Fibroblast of lung (primary cell): ENCODE results near the gene GSC2.

Source experiments
- CTCF ChIP-seq, 2 donors: IDR thresholded peaks in 1 of 2; conservative IDR thresholded peaks in 1 of 2; 1 replicate in 1 of 2; 2 replicates in 1 of 2; pipeline ENCODE4 v1.5.1; 2011 to 2012; ENCODE audit warnings: low read length in 2 of 2, control low read depth in 1 of 2, inconsistent platforms in 1 of 2, low read depth in 1 of 2, mild to moderate bottlenecking in 1 of 2
- EZH2 ChIP-seq: IDR thresholded peaks from 2 replicates; pipeline ENCODE4 v1.5.1; 2012; ENCODE audit warnings: low read length, control low read depth, mild to moderate bottlenecking; ENCODE audit errors: missing control alignments

DNA sequence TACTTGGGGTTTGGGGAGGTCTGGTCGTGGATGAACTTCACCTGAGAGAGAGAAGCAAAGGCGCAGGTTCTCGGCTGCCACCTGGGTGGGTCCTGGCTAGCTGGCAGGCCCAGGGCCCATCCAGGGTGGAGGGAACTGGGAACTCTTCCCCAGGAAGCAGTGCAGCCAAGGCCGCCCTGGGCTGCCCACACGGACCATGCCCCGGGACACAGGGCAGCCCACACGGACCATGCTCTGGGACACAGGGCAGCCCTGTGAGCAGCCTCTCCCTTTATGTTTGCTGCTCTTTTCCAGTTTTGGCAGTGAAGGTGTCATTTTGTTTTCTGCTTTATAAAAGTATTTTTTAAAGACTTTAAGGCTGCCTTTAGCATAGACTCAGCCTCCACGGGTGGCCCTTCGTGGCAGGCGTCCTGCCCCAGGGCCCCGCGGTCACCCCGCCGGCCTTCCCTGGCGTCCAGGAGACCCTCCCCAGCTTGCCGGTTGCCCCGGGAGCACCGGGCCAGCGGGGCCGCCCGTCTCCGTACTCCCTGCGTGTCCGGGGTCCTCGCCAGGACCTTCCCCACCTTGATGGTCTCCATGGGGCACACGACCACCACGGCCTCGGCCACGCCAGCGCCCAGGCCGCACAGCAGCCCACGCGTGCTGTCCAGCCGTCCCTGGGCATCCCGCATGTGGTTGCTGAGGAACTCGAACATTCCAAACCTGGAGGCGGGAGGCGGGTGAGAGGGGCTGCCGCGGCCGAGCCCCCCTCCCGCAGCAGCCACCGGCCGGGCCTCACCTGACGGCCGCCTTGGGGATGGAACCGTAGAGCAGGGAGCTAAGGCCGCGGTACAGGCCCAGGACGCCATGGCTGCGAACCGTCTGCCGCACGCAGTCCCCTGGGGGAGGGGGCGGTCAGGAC is 27.3 kb upstream of the GSC2 start:
- TF ChIP-seq CTCF (conservative IDR thresholded peaks at IDR 0.05 in 1 of 2, IDR thresholded peaks at IDR 0.05 in 1 of 2; ENCODE audit: low read depth in 1 of 2, low read length in 2 of 2) (no peak), EZH2 (no peak)
